Stimulated activated CD8-positive, alpha-beta memory T cell treated with anti-CD3 and anti-CD28 coated beads, Interleukin-12 subunit alpha, Interleukin-12 subunit beta, amount 100 ng/mL, for 24 hours (primary cell): ENCODE data around the gene FRMPD4.

Experiments
- DNase-seq: peaks from one replicate; pipeline ENCODE4 v3.0.0-alpha.2; 2020; ENCODE audit errors: extremely low read depth

FRMPD4 gene

GRCh38 chrX:12753366-12753765 lies 615.1 kb downstream of the FRMPD4 start:
- no peak for DNase-seq

- DNase-seq: no peak
Observed at GRCh38 chrX:12758291-12758690, 620.0 kb downstream of the FRMPD4 start.

GRCh38 chrX:12767856-12768255 lies 629.6 kb downstream of the FRMPD4 start:
- no peak for DNase-seq

- no peak for DNase-seq
Observed at GRCh38 chrX:12768491-12768890, 630.2 kb downstream of the FRMPD4 start.

GRCh38 chrX:12770440-12770839 lies 632.2 kb downstream of the FRMPD4 start:
- no peak for DNase-seq

GRCh38 chrX:12771445-12772069 lies 633.3 kb downstream of the FRMPD4 start:
- peak; percentile 17 for DNase-seq
